ENCODE results near the gene SHH. TPM values are rescaled to one million over a fixed set of nuclear protein-coding genes. Genes with fewer than 3 reads are reported as not detected.

SHH gene
- total RNA-seq, result under 0.01 and 0.07 TPM in 2 replicates

DNA sequence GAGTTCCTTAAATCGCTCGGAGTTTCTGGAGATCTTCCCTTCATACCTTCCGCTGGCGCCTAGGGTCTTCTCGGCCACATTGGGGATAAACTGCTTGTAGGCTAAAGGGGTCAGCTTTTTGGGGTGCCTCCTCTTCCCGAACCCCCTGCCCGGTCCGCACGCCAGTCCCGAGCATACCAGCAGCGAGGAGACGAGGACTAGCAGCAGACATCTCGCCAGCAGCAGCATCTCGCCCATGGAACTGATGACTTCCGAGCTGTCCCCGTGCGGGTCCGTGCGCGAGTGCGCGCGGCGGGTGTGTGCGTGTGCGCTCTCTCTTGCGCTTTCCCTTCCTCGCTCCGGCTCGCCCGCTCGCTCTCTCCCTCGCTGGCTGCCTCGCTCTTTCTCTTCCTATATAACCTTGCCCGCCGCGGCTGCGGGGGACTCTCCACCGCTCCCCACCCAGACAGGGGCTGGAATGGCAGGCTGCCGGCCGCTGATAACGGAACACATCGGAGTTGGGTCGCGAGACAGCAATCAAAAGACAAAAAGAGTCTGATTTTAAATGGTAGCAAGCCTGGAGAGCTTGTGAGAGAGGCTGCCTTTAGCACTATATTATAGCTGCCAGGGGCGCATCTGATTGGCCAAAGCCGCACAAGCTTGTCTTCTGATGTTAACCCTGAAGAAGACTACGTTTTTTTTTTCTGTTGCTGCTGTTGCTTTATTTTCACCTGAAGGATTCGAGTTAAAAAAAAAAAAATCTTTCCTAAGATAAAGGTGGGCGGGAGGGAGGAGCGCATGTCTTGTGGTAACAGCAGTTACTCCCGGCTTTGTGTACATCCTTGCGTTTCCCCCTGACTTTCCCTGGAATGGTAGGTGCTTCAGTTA lies at the start of gene SHH:
SHH (minus strand) TSS at position 569 of the 867 bp plus-strand sequence; CDS start at position 228, 341 bp downstream.

Other genes with a start within 250 kb of the SHH start
- gene RBM33, start 167.8 kb downstream of the SHH start, total RNA-seq, result 16.7 and 39.7 TPM in 2 replicates